H9 (cell line): ENCODE measurements around the gene GANAB. TPM values are rescaled to one million over a fixed set of nuclear protein-coding genes. Genes with fewer than 3 reads are reported as not detected.

Experiments used
- DNase-seq: peaks from one replicate; pipeline ENCODE4 v3.0.0-alpha.2; 2017
- H2AFZ ChIP-seq: one replicate; pipeline ENCODE4 v1.6.1; 2013; ENCODE audit warnings: mild to moderate bottlenecking, low read length, control low read depth, moderate library complexity
- H2AK5ac ChIP-seq: 2 replicates; pipeline ENCODE4 v1.6.1; 2013; ENCODE audit warnings: low read length, control low read depth, mixed read lengths; ENCODE audit not compliant: insufficient read length
- H2BK120ac ChIP-seq: one replicate; pipeline ENCODE4 v1.6.1; 2013; ENCODE audit warnings: low read depth, mild to moderate bottlenecking, low read length, control low read depth, inconsistent platforms; ENCODE audit not compliant: poor library complexity, severe bottlenecking
- H2BK12ac ChIP-seq: 2 replicates; pipeline ENCODE4 v1.6.1; 2013; ENCODE audit warnings: low read length, control low read depth, mixed read lengths, low read depth; ENCODE audit not compliant: insufficient read length
- H2BK15ac ChIP-seq: 2 replicates; pipeline ENCODE4 v1.6.1; 2013; ENCODE audit warnings: low read depth, low read length, control low read depth
- H2BK20ac ChIP-seq: one replicate; pipeline ENCODE4 v1.6.1; 2013; ENCODE audit warnings: low read depth, mild to moderate bottlenecking, low read length, control low read depth, inconsistent platforms; ENCODE audit not compliant: poor library complexity, severe bottlenecking
- H2BK5ac ChIP-seq: 2 replicates; pipeline ENCODE4 v1.6.1; 2013; ENCODE audit warnings: low read length, control low read depth, mixed read lengths; ENCODE audit not compliant: insufficient read length
- H3K14ac ChIP-seq: 2 replicates; pipeline ENCODE4 v1.6.1; 2013; ENCODE audit warnings: low read length, control low read depth; ENCODE audit not compliant: insufficient read depth
- H3K18ac ChIP-seq: 2 replicates; pipeline ENCODE4 v1.6.1; 2013; ENCODE audit warnings: low read depth, mild to moderate bottlenecking, mixed read lengths, low read length, control low read depth; ENCODE audit not compliant: insufficient read length
- H3K23ac ChIP-seq: 2 replicates; pipeline ENCODE4 v1.6.1; 2013; ENCODE audit warnings: low read length, control low read depth, mixed read lengths, low read depth; ENCODE audit not compliant: insufficient read length
- H3K23me2 ChIP-seq: 2 replicates; pipeline ENCODE4 v1.6.1; 2013; ENCODE audit warnings: low read depth, mild to moderate bottlenecking, mixed read lengths, low read length, control low read depth; ENCODE audit not compliant: insufficient read length, poor library complexity, severe bottlenecking
- H3K27ac ChIP-seq: 2 replicates; pipeline ENCODE4 v1.5.1; 2013; ENCODE audit warnings: low read length, control low read depth, mixed read lengths, low read depth; ENCODE audit not compliant: insufficient read length
- H3K27me3 ChIP-seq: 2 replicates; pipeline ENCODE4 v1.6.1; 2013; ENCODE audit warnings: low read length, control low read depth, inconsistent platforms; ENCODE audit not compliant: insufficient read depth
- H3K4ac ChIP-seq: 2 replicates; pipeline ENCODE4 v1.6.1; 2013; ENCODE audit warnings: low read depth, mild to moderate bottlenecking, control low read depth, inconsistent platforms, low read length, moderate library complexity
- H3K4me1 ChIP-seq: 2 replicates; pipeline ENCODE4 v1.6.1; 2013; ENCODE audit warnings: low read length, control low read depth, inconsistent platforms; ENCODE audit not compliant: insufficient read depth
- H3K4me2 ChIP-seq: 2 replicates; pipeline ENCODE4 v1.6.1; 2013; ENCODE audit warnings: low read length, control low read depth, mixed read lengths; ENCODE audit not compliant: insufficient read length, insufficient read depth
- H3K56ac ChIP-seq: 2 replicates; pipeline ENCODE4 v1.6.1; 2013; ENCODE audit warnings: low read depth, mild to moderate bottlenecking, mixed read lengths, low read length, control low read depth; ENCODE audit not compliant: insufficient read length
- H3K79me1 ChIP-seq: 2 replicates; pipeline ENCODE4 v1.6.1; 2013; ENCODE audit warnings: low read depth, mild to moderate bottlenecking, moderate library complexity, low read length, control low read depth, inconsistent platforms; ENCODE audit not compliant: insufficient read depth, poor library complexity, severe bottlenecking
- H3K79me2 ChIP-seq: 2 replicates; pipeline ENCODE4 v1.6.1; 2013; ENCODE audit warnings: low read length, control low read depth, inconsistent platforms; ENCODE audit not compliant: insufficient read depth
- H3K9ac ChIP-seq: 2 replicates; pipeline ENCODE4 v1.6.1; 2013; ENCODE audit warnings: low read length, control low read depth, mixed read lengths; ENCODE audit not compliant: insufficient read length; ENCODE audit errors: extremely low read depth
- H3K9me3 ChIP-seq: one replicate; pipeline ENCODE4 v1.6.1; 2013; ENCODE audit warnings: low read depth, low read length, inconsistent platforms; ENCODE audit not compliant: control insufficient read depth
- H3T11ph ChIP-seq: one replicate; pipeline ENCODE4 v1.6.1; 2013; ENCODE audit warnings: mild to moderate bottlenecking, low read length, control low read depth, inconsistent platforms
- H4K20me1 ChIP-seq: one replicate; pipeline ENCODE4 v1.6.1; 2013; ENCODE audit not compliant: control insufficient read depth, insufficient read length, insufficient read depth
- H4K5ac ChIP-seq: 2 replicates; pipeline ENCODE4 v1.6.1; 2013; ENCODE audit warnings: low read depth, mild to moderate bottlenecking, mixed read lengths, low read length, control low read depth; ENCODE audit not compliant: insufficient read length
- H4K8ac ChIP-seq: replicated peaks from 2 replicates; pipeline ENCODE4 v1.6.1; 2013; ENCODE audit warnings: low read length, control low read depth, mixed read lengths, low read depth; ENCODE audit not compliant: insufficient read length
- H4K91ac ChIP-seq: 2 replicates; pipeline ENCODE4 v1.6.1; 2013; ENCODE audit warnings: low read depth, mild to moderate bottlenecking, moderate library complexity, mixed read lengths, low read length, control low read depth; ENCODE audit not compliant: insufficient read length
- H3K27ac Mint-ChIP-seq, 3 experiments: 2 replicates in 2 of 3; 3 replicates in 1 of 3; pipeline ENCODE4 v1.8.0; 2020 to 2021; ENCODE audit warnings: mixed read lengths in 3 of 3, mild to moderate bottlenecking in 1 of 3, moderate library complexity in 1 of 3
- H3K27me3 Mint-ChIP-seq: 2 replicates; pipeline ENCODE4 v1.8.0; 2021; ENCODE audit warnings: low read depth, mild to moderate bottlenecking, moderate library complexity, mixed read lengths
- H3K36me3 Mint-ChIP-seq, 3 experiments: 2 replicates in 2 of 3; 3 replicates in 1 of 3; pipeline ENCODE4 v1.8.0; 2020 to 2021; ENCODE audit warnings: low read depth in 3 of 3, mixed read lengths in 3 of 3; ENCODE audit not compliant: insufficient read depth in 1 of 3
- H3K4me1 Mint-ChIP-seq, 2 experiments: 2 replicates each; pipeline ENCODE4 v1.8.0; 2020; ENCODE audit warnings: mixed read lengths in 2 of 2
- H3K4me3 Mint-ChIP-seq, 2 experiments: 2 replicates in 1 of 2; 3 replicates in 1 of 2; pipeline ENCODE4 v1.8.0; 2020 to 2021; ENCODE audit warnings: mild to moderate bottlenecking in 2 of 2, mixed read lengths in 2 of 2, moderate library complexity in 1 of 2
- H3K9me3 Mint-ChIP-seq, 2 experiments: 2 replicates in 1 of 2; 3 replicates in 1 of 2; pipeline ENCODE4 v1.8.0; 2020; ENCODE audit warnings: mild to moderate bottlenecking in 2 of 2, mixed read lengths in 2 of 2, moderate library complexity in 1 of 2
- WGBS: extraction: QIAGEN DNeasy Blood & Tissue Kit; methylation state at CpG from one replicate; pipeline ENCODE4 v1.1.7; 2013; ENCODE audit warnings: missing lambda C conversion rate, low lambda C conversion rate, mixed read lengths; ENCODE audit not compliant: insufficient read length; ENCODE audit errors: extremely low coverage; 5-methylcytosine and 5-hydroxymethylcytosine counted together
- total RNA-seq: library from RNA; stranded (reverse); gene quantifications from 2 replicates; pipeline ENCODE4 v1.2.1, GENCODE V29; 2021
- TF ChIP-seq, protein P1 (sequence below): fragments of 200-600 bp; sonication (generic); conservative IDR thresholded peaks from 3 replicates; pipeline ENCODE4 v1.8.0; 2021; ENCODE audit warnings: antibody characterized with exemption, mild to moderate bottlenecking

GANAB gene
- total RNA-seq, 1 experiment from 2014 or later = 387 TPM

- Histone ChIP-seq H4K20me1 (peaks cover 2% of the 10 kb centered on the region), H3K18ac (no peak overlapping the region), H3K56ac (no peak overlapping the region), H3K4ac (no peak overlapping the region), H3K4me2 (no peak overlapping the region), H2AK5ac (no peak overlapping the region), H2BK5ac (no peak overlapping the region), H2BK120ac (no peak overlapping the region), H3K14ac (no peak overlapping the region; the same call in 1 of the 2 replicates), H3K23me2 (peaks cover 4% of the 10 kb centered on the region), H3K9ac (no peak overlapping the region), H2BK12ac (no peak overlapping the region), H3K23ac (no peak overlapping the region), H2BK20ac (no peak overlapping the region), H3K79me2 (no peaks in the 10 kb centered on the region; the same call in 1 of the 2 replicates), H2AFZ (no peak overlapping the region), H2BK15ac (no peak overlapping the region), H4K5ac (no peak overlapping the region), H4K8ac (no peak overlapping the region), H4K91ac (no peak overlapping the region), H3K79me1 (no peaks in the 10 kb centered on the region), H3K4me1 (0 out of 2 replicates have a peak, but pooled peaks cover 2% of the 10 kb centered on the region), H3T11ph (no peak overlapping the region), H3K9me3 (no peaks in the 10 kb centered on the region), H3K27ac (no peak overlapping the region), H3K27me3 (peaks cover 12% of the 10 kb centered on the region; the same call in 1 of the 2 replicates)
- peaks cover 28% of the 10 kb centered on the region for H3K27me3 Mint-ChIP-seq
- no CpG with 5 or more reads among the region's 6 CpGs for WGBS
- TF ChIP-seq, protein P1, sequence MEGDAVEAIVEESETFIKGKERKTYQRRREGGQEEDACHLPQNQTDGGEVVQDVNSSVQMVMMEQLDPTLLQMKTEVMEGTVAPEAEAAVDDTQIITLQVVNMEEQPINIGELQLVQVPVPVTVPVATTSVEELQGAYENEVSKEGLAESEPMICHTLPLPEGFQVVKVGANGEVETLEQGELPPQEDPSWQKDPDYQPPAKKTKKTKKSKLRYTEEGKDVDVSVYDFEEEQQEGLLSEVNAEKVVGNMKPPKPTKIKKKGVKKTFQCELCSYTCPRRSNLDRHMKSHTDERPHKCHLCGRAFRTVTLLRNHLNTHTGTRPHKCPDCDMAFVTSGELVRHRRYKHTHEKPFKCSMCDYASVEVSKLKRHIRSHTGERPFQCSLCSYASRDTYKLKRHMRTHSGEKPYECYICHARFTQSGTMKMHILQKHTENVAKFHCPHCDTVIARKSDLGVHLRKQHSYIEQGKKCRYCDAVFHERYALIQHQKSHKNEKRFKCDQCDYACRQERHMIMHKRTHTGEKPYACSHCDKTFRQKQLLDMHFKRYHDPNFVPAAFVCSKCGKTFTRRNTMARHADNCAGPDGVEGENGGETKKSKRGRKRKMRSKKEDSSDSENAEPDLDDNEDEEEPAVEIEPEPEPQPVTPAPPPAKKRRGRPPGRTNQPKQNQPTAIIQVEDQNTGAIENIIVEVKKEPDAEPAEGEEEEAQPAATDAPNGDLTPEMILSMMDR = no peak
- DNase-seq = no peak
- H3K9me3 Mint-ChIP-seq = no peaks in the 10 kb centered on the region
- H3K36me3 Mint-ChIP-seq = peaks cover 9 to 25% (median 13%) of the 10 kb centered on the region in 3 experiments
- no peak overlapping the region for H3K4me3 Mint-ChIP-seq
- H3K27ac Mint-ChIP-seq = no peak overlapping the region
- H3K4me1 Mint-ChIP-seq = peaks cover 35 to 58% of the 10 kb centered on the region in 2 experiments
Observed at GRCh38 chr11:62605467-62605866, 40.9 kb downstream of the GANAB start.
